Lower leg skin (tissue), 3 donors: Measurements from ENCODE around the gene MGLL.

Experiments
- POLR2A ChIP-seq, 2 donors: fragments of 450-650 bp; IDR thresholded peaks; one replicate each; pipeline ENCODE4 v1.6.1; 2016 to 2017; ENCODE audit warnings: antibody characterized with exemption in 2 of 2, mild to moderate bottlenecking in 1 of 2, moderate library complexity in 1 of 2
- TF ChIP-seq, protein P1 (sequence below), 3 donors: fragments of 450-650 bp; IDR thresholded peaks; one replicate each; pipeline ENCODE4 v1.5.1; 2016; ENCODE audit warnings: antibody characterized with exemption in 3 of 3, mild to moderate bottlenecking in 3 of 3, moderate library complexity in 2 of 3

DNA sequence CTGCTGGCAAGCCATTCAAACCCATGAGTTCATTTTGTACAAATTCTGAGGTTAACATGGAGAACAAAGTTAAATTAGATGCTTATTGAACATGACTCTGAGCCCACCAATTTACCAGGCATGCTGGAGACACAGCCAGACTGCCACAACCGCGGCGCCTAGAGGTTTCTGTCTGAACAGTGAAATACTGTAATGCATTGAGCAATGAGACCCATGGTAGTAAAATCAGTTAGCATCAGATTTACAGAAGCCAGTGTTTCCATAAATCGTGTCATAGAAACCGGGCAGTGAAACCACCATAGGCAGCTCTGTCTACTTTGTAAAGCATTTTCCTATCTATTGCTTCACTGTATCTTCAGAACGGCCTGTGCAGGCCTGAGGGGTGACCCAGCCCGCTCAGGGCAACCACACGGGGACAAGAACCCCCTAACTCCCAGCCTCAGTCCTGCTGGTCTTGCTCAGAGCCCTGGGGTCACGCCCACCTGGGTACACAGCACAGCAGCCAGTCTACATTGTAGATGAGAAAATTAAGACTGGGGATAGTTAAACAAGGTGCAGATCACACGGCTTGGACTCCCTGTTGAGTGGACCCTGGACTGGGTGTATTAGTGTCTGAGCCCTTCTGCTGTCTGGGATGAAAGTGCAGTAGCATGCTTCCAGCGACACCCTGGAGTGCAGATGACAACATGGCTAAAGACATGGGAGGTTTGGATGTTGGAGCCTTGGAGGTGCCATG lies 44.2 kb downstream of the MGLL start:
- TF ChIP-seq, protein P1, sequence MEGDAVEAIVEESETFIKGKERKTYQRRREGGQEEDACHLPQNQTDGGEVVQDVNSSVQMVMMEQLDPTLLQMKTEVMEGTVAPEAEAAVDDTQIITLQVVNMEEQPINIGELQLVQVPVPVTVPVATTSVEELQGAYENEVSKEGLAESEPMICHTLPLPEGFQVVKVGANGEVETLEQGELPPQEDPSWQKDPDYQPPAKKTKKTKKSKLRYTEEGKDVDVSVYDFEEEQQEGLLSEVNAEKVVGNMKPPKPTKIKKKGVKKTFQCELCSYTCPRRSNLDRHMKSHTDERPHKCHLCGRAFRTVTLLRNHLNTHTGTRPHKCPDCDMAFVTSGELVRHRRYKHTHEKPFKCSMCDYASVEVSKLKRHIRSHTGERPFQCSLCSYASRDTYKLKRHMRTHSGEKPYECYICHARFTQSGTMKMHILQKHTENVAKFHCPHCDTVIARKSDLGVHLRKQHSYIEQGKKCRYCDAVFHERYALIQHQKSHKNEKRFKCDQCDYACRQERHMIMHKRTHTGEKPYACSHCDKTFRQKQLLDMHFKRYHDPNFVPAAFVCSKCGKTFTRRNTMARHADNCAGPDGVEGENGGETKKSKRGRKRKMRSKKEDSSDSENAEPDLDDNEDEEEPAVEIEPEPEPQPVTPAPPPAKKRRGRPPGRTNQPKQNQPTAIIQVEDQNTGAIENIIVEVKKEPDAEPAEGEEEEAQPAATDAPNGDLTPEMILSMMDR (IDR thresholded peaks at IDR 0.05), result no peak
- TF ChIP-seq POLR2A (IDR thresholded peaks at IDR 0.05), result no peak
